K562 (cell line): ENCODE data around the gene FMN2. TPM values are rescaled to one million over a fixed set of nuclear protein-coding genes. Genes with fewer than 3 reads are reported as not detected.

Experiments
- ATAC-seq: fragments of 200-7000 bp; cut with Tn5 transposase; 3 replicates; pipeline ENCODE4 v1.9.1; 2020; ENCODE audit warnings: moderate library complexity
- BruUV-seq: library from RNA; stranded (reverse); fragments of 400-500 nt; replicated peaks from 2 replicates; lab custom pipeline; 2021; lab: Mats Ljungman, UMichigan
- CTCF ChIA-PET: fragments of 300-600 bp; formaldehyde crosslinking; extraction: SDS; loops from one replicate; lab custom pipeline; 2021; ENCODE audit warnings: low intra/inter-chr PET ratio; lab: Yijun Ruan, JAX
- POLR2A ChIA-PET: fragments of 300-600, 350-650 bp; sonication (Branson Sonifier 250); formaldehyde crosslinking; extraction: SDS; loops from one replicate; lab custom pipeline; 2021; ENCODE audit warnings: antibody characterized with exemption, inconsistent platforms; lab: Yijun Ruan, JAX
- DNase-seq, 4 experiments: peaks; one replicate each; pipeline versions ENCODE4 v3.0.0 to v3.0.0-alpha.2; 2011 to 2018; ENCODE audit warnings: low spot score in 3 of 4, mixed read lengths in 3 of 4; ENCODE audit errors: extremely low read depth in 1 of 4
- FAIRE-seq: peaks from 2 replicates; lab custom pipeline; 2011; peaks lifted over from hg19 to GRCh38; lab: Jason Lieb, UNC
- H2AFZ ChIP-seq: 2 replicates; pipeline ENCODE4 v1.6.0; 2011; ENCODE audit warnings: low read depth, low read length, control low read depth, inconsistent platforms
- H3K27ac ChIP-seq: fragments of 200-600 bp; 3 replicates; pipeline ENCODE4 v1.8.0; 2011; ENCODE audit warnings: low read depth, mild to moderate bottlenecking, control low read depth, inconsistent platforms, low read length, moderate library complexity, mixed read lengths; ENCODE audit errors: extremely low read depth
- H3K27me3 ChIP-seq, 2 experiments: fragments of 300-600 bp in 1 of 2; 2 replicates in 1 of 2; 3 replicates in 1 of 2; pipeline versions ENCODE4 v1.6.0 to v1.8.0; 2011; ENCODE audit warnings: inconsistent platforms in 2 of 2, low read length in 2 of 2, mild to moderate bottlenecking in 1 of 2, mixed read lengths in 1 of 2, moderate library complexity in 1 of 2; ENCODE audit not compliant: control insufficient read depth in 2 of 2, insufficient read depth in 2 of 2
- H3K36me3 ChIP-seq: fragments of 300-600 bp; 3 replicates; pipeline ENCODE4 v1.8.0; 2011; ENCODE audit warnings: mild to moderate bottlenecking, low read length, inconsistent platforms; ENCODE audit not compliant: control insufficient read depth, insufficient read depth
- H3K4me1 ChIP-seq, 2 experiments: fragments of 200-600 bp in 1 of 2; replicated peaks in 1 of 2; 2 replicates in 1 of 2; 3 replicates in 1 of 2; pipeline versions ENCODE4 v1.5.1 to v1.8.0; 2011; ENCODE audit warnings: inconsistent platforms in 2 of 2, low read length in 2 of 2, mild to moderate bottlenecking in 1 of 2, mixed read lengths in 1 of 2, moderate library complexity in 1 of 2; ENCODE audit not compliant: control insufficient read depth in 2 of 2, insufficient read depth in 2 of 2
- H3K4me2 ChIP-seq: 2 replicates; pipeline ENCODE4 v1.6.1; 2011; ENCODE audit warnings: low read length, control low read depth, inconsistent platforms, mixed read lengths; ENCODE audit not compliant: insufficient read depth
- H3K4me3 ChIP-seq: fragments of 200-600 bp; sonication (generic), shearing (Covaris generic); 2 replicates; pipeline ENCODE4 v1.5.1; 2016; ENCODE audit warnings: control low read depth, inconsistent platforms
- H3K79me2 ChIP-seq: fragments of 200-600 bp; 3 replicates; pipeline ENCODE4 v1.8.0; 2011; ENCODE audit warnings: low read length, inconsistent platforms; ENCODE audit not compliant: control insufficient read depth, insufficient read depth
- H3K9ac ChIP-seq, 2 experiments: 2 replicates each; pipeline versions ENCODE4 v1.6.0 to v1.6.1; 2011; ENCODE audit warnings: low read depth in 2 of 2, low read length in 2 of 2, control low read depth in 1 of 2, inconsistent platforms in 1 of 2, mild to moderate bottlenecking in 1 of 2, mixed read lengths in 1 of 2; ENCODE audit not compliant: insufficient read depth in 1 of 2
- H3K9me1 ChIP-seq: one replicate; pipeline ENCODE4 v1.6.0; 2011; ENCODE audit warnings: inconsistent platforms, mild to moderate bottlenecking, low read length, moderate library complexity; ENCODE audit not compliant: control insufficient read depth, insufficient read depth
- H3K9me3 ChIP-seq: replicated peaks from 2 replicates; pipeline ENCODE4 v1.5.1; 2011; ENCODE audit warnings: low read depth, low read length, inconsistent platforms; ENCODE audit not compliant: control insufficient read depth, insufficient read depth
- H4K20me1 ChIP-seq: replicated peaks from 2 replicates; pipeline ENCODE4 v1.6.1; 2011; ENCODE audit warnings: low read length, inconsistent platforms, mixed read lengths; ENCODE audit not compliant: control insufficient read depth, insufficient read depth
- BRF2 ChIP-seq: IDR thresholded peaks from 3 replicates; pipeline ENCODE4 v1.6.1; 2011; ENCODE audit warnings: borderline replicate concordance, mild to moderate bottlenecking; ENCODE audit not compliant: insufficient read length, insufficient read depth
- CBX2 ChIP-seq: fragments of 200-600 bp; sonication (generic); IDR thresholded peaks from one replicate; pipeline ENCODE4 v1.6.1; 2012; ENCODE audit warnings: mild to moderate bottlenecking, low read length, inconsistent platforms; ENCODE audit not compliant: insufficient read depth, poor library complexity, severe bottlenecking
- COPS2 ChIP-seq: fragments of 450-650 bp; conservative IDR thresholded peaks from 2 replicates; pipeline ENCODE4 v1.6.1; 2016; ENCODE audit warnings: mild to moderate bottlenecking, moderate library complexity
- EP300 ChIP-seq: IDR thresholded peaks from 2 replicates; pipeline ENCODE4 v1.6.1; 2012; ENCODE audit warnings: low read length, improper control_type of control experiment
- FOSL1 ChIP-seq: fragments of 200-800 bp; sonication (Bioruptor generic); conservative IDR thresholded peaks from 2 replicates; pipeline ENCODE4 v1.6.1; 2016; ENCODE audit warnings: missing genetic modification characterization, missing compliant biosample characterization
- FOXM1 ChIP-seq, 2 experiments: fragments of 450-650 bp in 1 of 2; sonication (generic) in 1 of 2; formaldehyde crosslinking in 1 of 2; IDR thresholded peaks; 2 replicates each; pipeline versions ENCODE4 v1.6.1 to v1.9.0; 2017 to 2022; ENCODE audit warnings: low read depth in 2 of 2, mild to moderate bottlenecking in 2 of 2, missing genetic modification reagents in 1 of 2, moderate library complexity in 1 of 2
- IRF9 ChIP-seq: fragments of 450-650 bp; IDR thresholded peaks from 2 replicates; pipeline ENCODE4 v1.6.1; 2016; ENCODE audit warnings: missing biosample characterization, missing genetic modification characterization
- NCOA2 ChIP-seq, 2 experiments: fragments of 450-650 bp; IDR thresholded peaks; 2 replicates each; pipeline ENCODE4 v1.6.1; 2018; ENCODE audit warnings: mild to moderate bottlenecking in 2 of 2, moderate library complexity in 1 of 2; ENCODE audit not compliant: partially characterized antibody in 2 of 2
- NCOA4 ChIP-seq: fragments of 450-650 bp; IDR thresholded peaks from 2 replicates; pipeline ENCODE4 v1.6.1; 2018; ENCODE audit warnings: mild to moderate bottlenecking; ENCODE audit not compliant: partially characterized antibody
- NFE2L1 ChIP-seq: fragments of 450-650 bp; IDR thresholded peaks from 2 replicates; pipeline ENCODE4 v1.6.1; 2016; ENCODE audit warnings: missing genetic modification characterization, low read depth, mild to moderate bottlenecking, missing compliant biosample characterization, moderate library complexity, borderline replicate concordance
- PKNOX1 ChIP-seq: fragments of 450-650 bp; IDR thresholded peaks from 2 replicates; pipeline ENCODE4 v1.6.1; 2016
- POLR2G ChIP-seq: fragments of 200-400 bp; formaldehyde crosslinking; IDR thresholded peaks from 2 replicates; pipeline ENCODE4 v1.6.1; 2017; ENCODE audit warnings: low read depth, mild to moderate bottlenecking, antibody characterized with exemption, low read length, moderate library complexity
- POLR3A ChIP-seq: IDR thresholded peaks from 2 replicates; pipeline ENCODE4 v1.6.1; 2011; ENCODE audit warnings: borderline replicate concordance, mild to moderate bottlenecking, moderate library complexity; ENCODE audit not compliant: insufficient read length, insufficient read depth; ENCODE audit errors: extremely low read depth
- THRAP3 ChIP-seq: fragments of 450-650 bp; IDR thresholded peaks from 2 replicates; pipeline ENCODE4 v1.6.1; 2016; ENCODE audit warnings: mild to moderate bottlenecking, inconsistent platforms, borderline replicate concordance
- THRB ChIP-seq: fragments of 450-650 bp; formaldehyde crosslinking; conservative IDR thresholded peaks from 2 replicates; pipeline ENCODE4 v1.4.0; 2022; ENCODE audit warnings: mild to moderate bottlenecking, missing genetic modification characterization
- ZBTB1 ChIP-seq: sonication (generic); formaldehyde crosslinking; IDR thresholded peaks from 2 replicates; pipeline ENCODE4 v1.8.1; 2023; ENCODE audit warnings: missing genetic modification reagents, low read depth, mild to moderate bottlenecking, borderline replicate concordance
- ZNF23 ChIP-seq: fragments of 250-450 bp; sonication (Bioruptor Pico); IDR thresholded peaks from 2 replicates; pipeline ENCODE4 v1.4.0; 2020; ENCODE audit warnings: mild to moderate bottlenecking
- ZNF253 ChIP-seq: fragments of 250-450 bp; sonication (Bioruptor Pico); conservative IDR thresholded peaks from 2 replicates; pipeline ENCODE4 v1.6.1; 2021; ENCODE audit warnings: mild to moderate bottlenecking
- WGBS: fragments of 100-300 bp; shearing (Covaris generic); methylation state at CpG from one replicate; pipeline ENCODE4 v1.1.6; 2016; ENCODE audit warnings: low coverage, mixed read lengths; ENCODE audit not compliant: insufficient coverage; ENCODE audit errors: missing lambda C conversion rate; 5-methylcytosine and 5-hydroxymethylcytosine counted together
- in situ Hi-C: fragments of 300-500 bp; cut with MboI; formaldehyde crosslinking; loops from 4 replicates; pipeline ENCODE4 v1.15.0; 2018; ENCODE audit warnings: inconsistent platforms, mixed read lengths
- intact Hi-C: fragments of 100-400 bp; cut with micrococcal nuclease; formaldehyde crosslinking; loops from 2 replicates; pipeline ENCODE4 v1.14.2; 2022
- polyA plus RNA-seq, 8 experiments: library from polyadenylated mRNA; depleted of rRNA in 4 of 8; stranded (reverse) in 5 of 8; unstranded in 3 of 8; fragments of >200 nt; fragmentation: Nextera tagmentation in 2 of 8; fragmentation: Illumina TruSeq in 1 of 8; extraction: Ambion mirVana in 2 of 8; extraction: Trizol in 1 of 8; gene quantifications; 2 replicates each; pipeline versions ENCODE4 v1.2.1 to v1.2.3, GENCODE V29; 2011 to 2014; ENCODE audit warnings: inconsistent platforms in 1 of 8, missing spikeins in 1 of 8
- total RNA-seq, 7 experiments: library from RNA; depleted of rRNA in 6 of 7; stranded (reverse); fragments of >200 nt in 6 of 7; fragmentation: Illumina TruSeq in 2 of 7; extraction: Trizol in 2 of 7; gene quantifications; 2 replicates each; pipeline versions ENCODE4 v1.2.1 to v1.2.3, GENCODE V29; 2011 to 2021; ENCODE audit warnings: low replicate concordance in 1 of 7

Gene FMN2
- total and polyA plus RNA-seq, 9 of the 15 experiments (the other 6 are each of a cell fraction or from before 2014, with no cell fraction given): 0.15 to 0.45 (median 0.16) TPM; not detected in 3

- Histone ChIP-seq H3K27me3 (no peaks in the 10 kb centered on the region), H4K20me1 (no peaks in the 10 kb centered on the region), H3K36me3 (no peaks in the 10 kb centered on the region), H3K4me3 (no peak overlapping the region), H3K27ac (no peak overlapping the region), H3K4me1 (no peaks in the 10 kb centered on the region), H3K79me2 (no peaks in the 10 kb centered on the region), H2AFZ (no peak overlapping the region), H3K4me2 (no peak overlapping the region), H3K9ac (no peak overlapping the region), H3K9me1 (no peaks in the 10 kb centered on the region), H3K9me3 (no peaks in the 10 kb centered on the region)
- BruUV-seq: no TSS peak
- intact Hi-C loops (no loop called here), in situ Hi-C loops (no loop called here)
- WGBS: 0% methylated on average over 1 of the region's 1 CpG
- no peak for DNase-seq
- CTCF ChIA-PET: no interaction called here
- TF ChIP-seq POLR2G: no peak
- TF ChIP-seq POLR3A: no peak
- no peak for TF ChIP-seq NFE2L1 (tag)
- TF ChIP-seq PKNOX1: no peak
- no peak for TF ChIP-seq THRAP3
- no peak for TF ChIP-seq NCOA2 (IDR thresholded peaks at IDR 0.05; ENCODE audit: partially characterized antibody in 2 of 2)
- TF ChIP-seq THRB: no peak
- no peak for TF ChIP-seq CBX2
- no peak for TF ChIP-seq IRF9
- TF ChIP-seq ZNF253 (CRISPR knock-in tag): no peak
- TF ChIP-seq NCOA4: no peak
- no peak for TF ChIP-seq EP300
- TF ChIP-seq COPS2: no peak
- no peak for TF ChIP-seq FOSL1 (tag)
- TF ChIP-seq BRF2: no peak
- TF ChIP-seq ZNF23 (CRISPR knock-in tag): no peak
- no peak for TF ChIP-seq FOXM1 (IDR thresholded peaks at IDR 0.05; ENCODE audit: low read depth)
- no peak for TF ChIP-seq FOXM1 (CRISPR knock-in tag; IDR thresholded peaks at IDR 0.05; ENCODE audit: low read depth)
- TF ChIP-seq ZBTB1 (CRISPR knock-in tag): no peak
- no peak for FAIRE-seq
- no peak for ATAC-seq
- POLR2A ChIA-PET: no interaction called here
Observed at GRCh38 chr1:240503558-240503957, 411.9 kb downstream of the FMN2 start.
